ENCODE results near the gene PPIL1. TPM values are rescaled to one million over a fixed set of nuclear protein-coding genes. Genes with fewer than 3 reads are reported as not detected.

PPIL1 gene
- total RNA-seq, 1 donor from 2014 or later: 53.1 TPM

- Mint-ChIP-seq H3K4me3 (ENCODE audit: low read depth) (no peak overlapping the region), H3K9me3 (ENCODE audit: low read depth) (no peaks in the 10 kb centered on the region), H3K27me3 (no peaks in the 10 kb centered on the region), H3K36me3 (ENCODE audit: insufficient read depth) (peaks cover 14% of the 10 kb centered on the region), H3K4me1 (ENCODE audit: low read depth) (peaks cover 2% of the 10 kb centered on the region), H3K27ac (no peak overlapping the region)
- no peak for TF ChIP-seq CTCF (IDR thresholded peaks at IDR 0.05; ENCODE audit: unreplicated experiment)
- DNase-seq (ENCODE audit: low spot score, unreplicated experiment): no peak
Measured at GRCh38 chr6:36912030-36912454, 37.4 kb upstream of the PPIL1 start.

GRCh38 chr6:36908747-36909146, 34.1 kb upstream of the PPIL1 start:
- Mint-ChIP-seq H3K4me3 (ENCODE audit: low read depth) (no peak overlapping the region), H3K4me1 (ENCODE audit: low read depth) (peaks cover 6% of the 10 kb centered on the region), H3K27ac (no peak overlapping the region), H3K9me3 (ENCODE audit: low read depth) (no peaks in the 10 kb centered on the region), H3K36me3 (ENCODE audit: insufficient read depth) (peaks cover 8% of the 10 kb centered on the region), H3K27me3 (no peaks in the 10 kb centered on the region)
- no peak for TF ChIP-seq CTCF (IDR thresholded peaks at IDR 0.05; ENCODE audit: unreplicated experiment)
- DNase-seq (ENCODE audit: low spot score, unreplicated experiment): no peak

DNA sequence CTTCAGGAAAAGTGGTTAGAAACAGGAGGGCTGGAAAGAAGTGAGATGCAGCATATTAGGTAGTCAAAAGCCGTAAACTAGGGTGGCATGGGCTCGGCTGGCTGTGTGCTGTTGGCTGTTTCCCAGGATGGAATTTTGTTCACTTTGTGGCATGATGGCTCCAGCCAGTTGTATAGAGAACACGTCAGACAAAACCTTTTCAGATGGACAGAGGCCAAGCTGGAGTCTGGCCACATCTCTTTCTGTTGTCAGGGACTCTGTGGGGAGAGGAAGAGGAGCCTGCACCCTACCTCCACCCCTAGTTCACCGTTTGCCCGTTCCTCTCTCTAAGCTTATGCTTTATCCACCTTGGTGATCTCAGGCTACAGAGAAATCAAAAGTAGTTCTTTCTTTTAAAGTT, 33.2 kb upstream of the PPIL1 start:
- Mint-ChIP-seq H3K9me3 (ENCODE audit: low read depth) (no peaks in the 10 kb centered on the region), H3K4me1 (ENCODE audit: low read depth) (peaks cover 6% of the 10 kb centered on the region), H3K27me3 (no peaks in the 10 kb centered on the region), H3K4me3 (ENCODE audit: low read depth) (no peak overlapping the region), H3K36me3 (ENCODE audit: insufficient read depth) (peaks cover 11% of the 10 kb centered on the region), H3K27ac (peak overlapping the region; percentile 37)
- DNase-seq (ENCODE audit: low spot score, unreplicated experiment): no peak
- no peak for TF ChIP-seq CTCF (IDR thresholded peaks at IDR 0.05; ENCODE audit: unreplicated experiment)

GRCh38 chr6:36906539-36907325, 32.1 kb upstream of the PPIL1 start:
- peaks cover 6% of the 10 kb centered on the region for H3K4me1 Mint-ChIP-seq (ENCODE audit: low read depth)
- no peaks in the 10 kb centered on the region for H3K27me3 Mint-ChIP-seq
- DNase-seq (ENCODE audit: low spot score, unreplicated experiment): no peak
- H3K27ac Mint-ChIP-seq: no peak overlapping the region
- TF ChIP-seq CTCF (IDR thresholded peaks at IDR 0.05; ENCODE audit: unreplicated experiment): no peak
- H3K9me3 Mint-ChIP-seq (ENCODE audit: low read depth): no peaks in the 10 kb centered on the region
- peaks cover 9% of the 10 kb centered on the region for H3K36me3 Mint-ChIP-seq (ENCODE audit: insufficient read depth)
- H3K4me3 Mint-ChIP-seq (ENCODE audit: low read depth): no peak overlapping the region

DNA sequence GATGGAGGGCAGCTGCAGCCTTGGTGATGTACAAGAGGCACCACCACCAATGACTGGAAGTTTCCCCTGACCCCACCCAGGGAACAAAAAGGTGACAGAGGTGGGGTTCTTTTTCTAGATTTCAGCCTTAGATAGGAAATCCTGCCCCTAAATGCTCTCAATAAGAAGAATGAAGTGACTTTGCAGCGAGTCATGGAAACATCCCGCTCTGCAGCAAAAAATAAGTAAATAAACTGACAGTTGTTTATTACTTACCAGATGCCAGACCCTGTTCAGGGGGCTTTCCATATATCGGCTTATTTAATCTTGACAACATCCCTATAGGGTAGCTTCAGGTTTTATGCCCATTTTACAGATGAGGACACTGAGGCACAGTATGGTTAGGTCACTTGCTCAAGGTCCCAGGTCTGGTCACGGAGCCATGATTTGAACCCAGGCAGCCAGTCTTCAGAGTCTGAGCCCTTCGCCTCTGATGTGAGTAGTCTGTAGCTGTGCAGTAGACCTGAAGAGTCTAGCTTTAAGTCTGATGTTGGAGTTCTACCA, 30.3 kb upstream of the PPIL1 start:
- H3K27me3 Mint-ChIP-seq: no peaks in the 10 kb centered on the region
- peaks cover 6% of the 10 kb centered on the region for H3K4me1 Mint-ChIP-seq (ENCODE audit: low read depth)
- H3K36me3 Mint-ChIP-seq (ENCODE audit: insufficient read depth): peaks cover 9% of the 10 kb centered on the region
- no peak overlapping the region for H3K27ac Mint-ChIP-seq
- DNase-seq (ENCODE audit: low spot score, unreplicated experiment): no peak
- no peak overlapping the region for H3K4me3 Mint-ChIP-seq (ENCODE audit: low read depth)
- no peak for TF ChIP-seq CTCF (IDR thresholded peaks at IDR 0.05; ENCODE audit: unreplicated experiment)
- H3K9me3 Mint-ChIP-seq (ENCODE audit: low read depth): no peaks in the 10 kb centered on the region
